H1 (cell line): ENCODE measurements around the gene RNF157. TPM values are rescaled to one million over a fixed set of nuclear protein-coding genes. Genes with fewer than 3 reads are reported as not detected.

Source experiments
- HDAC2 ChIP-seq, 2 experiments: fragments of 300-600 bp in 1 of 2; sonication (generic) in 1 of 2; IDR thresholded peaks; 2 replicates each; pipeline ENCODE4 v1.6.1; 2011 to 2012; ENCODE audit warnings: low read depth in 2 of 2, low read length in 2 of 2, mild to moderate bottlenecking in 2 of 2, moderate library complexity in 2 of 2, borderline replicate concordance in 1 of 2, inconsistent platforms in 1 of 2
- polyA plus RNA-seq, 7 experiments: library from polyadenylated mRNA; depleted of rRNA in 3 of 7; stranded (reverse) in 5 of 7; unstranded in 2 of 7; fragments of >200 nt in 5 of 7; fragments of 200-250 nt in 2 of 7; gene quantifications; 1 replicate in 5 of 7; 2 replicates in 1 of 7; 4 replicates in 1 of 7; pipeline versions ENCODE4 v1.2.1 to v1.2.3, GENCODE V29; 2011 to 2013; ENCODE audit warnings: missing spikeins in 2 of 7, mixed read lengths in 2 of 7
- total RNA-seq: library from RNA; stranded (reverse); fragmentation: NEBNext Ultra II Directional; extraction: Animal tissue kit (Norgen Biotek cat#: 25700); gene quantifications from 2 replicates; pipeline ENCODE4 v1.2.1, GENCODE V29; 2021

RNF157 gene
- total and polyA plus RNA-seq, 2 of the 8 experiments (the other 6 are each of a cell fraction or from before 2014, with no cell fraction given), result 13.4 to 16.7 TPM

GRCh38 chr17:76250141-76250540 is 9.8 kb upstream of the RNF157 start (continued):
- no peak for TF ChIP-seq HDAC2 (IDR thresholded peaks at IDR 0.05; ENCODE audit: borderline replicate concordance in 1 of 2, low read depth in 2 of 2, low read length in 2 of 2)
